HG03108 (cell line): ENCODE data around the gene CCDC9.
A peak's percentile ranks its signal among the peaks of the same experiment; 100 is the strongest.

Experiments
- ATAC-seq: cut with Tn5 transposase; IDR thresholded peaks from one replicate; pipeline ENCODE4 v1.9.1; 2021; ENCODE audit warnings: moderate library complexity; ENCODE audit not compliant: unreplicated experiment

CCDC9 gene

GRCh38 chr19:47255879-47256692, at the start of gene CCDC9:
Gene CCDC9 (plus strand): TSS chr19:47256525. CDS start chr19:47258401, 1,876 bp downstream.
- peak; percentile 36 for ATAC-seq

DNA sequence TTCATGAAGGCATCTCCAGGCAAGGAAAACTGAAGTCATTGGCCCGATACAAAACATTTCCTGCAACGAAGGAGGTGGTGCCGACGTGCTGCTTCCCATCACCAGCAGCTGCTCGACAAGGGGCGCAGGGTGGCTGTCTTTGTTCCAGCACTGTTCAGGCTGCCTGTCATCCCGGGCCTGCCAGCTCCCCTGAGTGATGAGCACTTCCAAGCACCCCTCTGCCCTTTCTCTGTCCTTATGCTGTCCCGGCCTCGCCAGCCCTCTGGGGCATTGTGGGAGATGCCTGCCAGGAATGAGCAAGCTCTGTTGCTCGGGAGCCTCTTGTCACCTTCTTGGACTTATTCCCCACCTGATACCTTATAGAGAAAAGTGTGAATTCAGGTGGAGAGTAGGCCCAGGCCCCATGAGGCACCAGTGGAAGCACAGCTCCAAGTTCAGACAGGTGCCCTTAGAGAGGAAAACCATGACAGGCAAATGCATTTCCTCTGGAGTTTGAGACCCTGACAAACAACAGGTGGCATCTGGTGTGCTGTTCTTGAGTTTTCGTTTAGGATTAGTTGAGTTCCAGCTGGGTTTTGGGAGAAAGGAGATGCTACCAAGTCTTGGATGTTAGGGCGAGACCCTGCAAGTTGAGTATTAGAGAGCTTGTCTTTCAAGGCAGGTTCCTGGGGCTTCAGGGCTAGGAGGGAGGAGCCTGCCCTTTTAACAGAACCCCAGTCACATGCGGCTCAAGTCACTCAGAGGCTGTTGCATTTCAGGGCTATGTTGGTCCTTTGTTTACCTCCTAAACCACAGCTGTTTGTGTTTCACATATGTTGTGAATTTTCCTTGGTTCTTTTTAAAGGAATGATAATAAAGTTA, 46.8 kb upstream of the CCDC9 start:
- no peak for ATAC-seq

DNA sequence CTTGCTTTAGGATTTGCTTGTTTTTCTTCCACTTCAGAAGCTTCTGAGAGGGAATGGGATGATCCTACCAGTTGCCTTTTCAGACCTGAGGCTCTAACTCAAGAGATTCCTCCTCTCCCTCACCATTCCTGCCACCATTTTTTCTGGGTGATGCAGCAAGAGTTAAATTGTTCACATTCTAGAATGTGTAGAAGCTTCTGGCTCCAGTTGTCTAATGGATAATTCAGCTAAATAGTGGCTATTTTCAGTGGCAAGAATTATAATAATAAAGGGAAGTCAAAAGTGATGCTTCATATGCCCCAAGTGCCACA, 46.2 kb upstream of the CCDC9 start:
- ATAC-seq, result no peak

GRCh38 chr19:47210689-47211316, 45.5 kb upstream of the CCDC9 start:
- ATAC-seq, result no peak

DNA sequence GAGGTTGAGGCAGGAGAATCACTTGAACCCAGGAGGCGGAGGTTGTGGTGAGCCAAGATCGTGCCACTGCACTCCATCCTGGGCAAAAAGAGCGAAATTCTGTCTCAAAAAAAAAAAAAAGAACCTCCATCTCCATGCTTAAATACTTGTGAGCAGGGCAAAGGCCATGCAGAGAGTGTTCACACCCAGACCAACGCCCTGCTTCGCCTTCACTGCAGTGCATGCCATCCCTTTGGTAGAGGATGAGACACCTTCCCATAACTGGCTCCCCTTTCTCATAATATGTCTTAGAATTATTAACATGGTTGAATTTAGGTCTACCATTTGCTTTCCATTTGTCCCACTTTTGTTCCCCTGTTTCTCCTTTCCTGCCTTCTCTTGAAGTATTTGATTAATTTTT, 40.7 kb upstream of the CCDC9 start:
- no peak for ATAC-seq

DNA sequence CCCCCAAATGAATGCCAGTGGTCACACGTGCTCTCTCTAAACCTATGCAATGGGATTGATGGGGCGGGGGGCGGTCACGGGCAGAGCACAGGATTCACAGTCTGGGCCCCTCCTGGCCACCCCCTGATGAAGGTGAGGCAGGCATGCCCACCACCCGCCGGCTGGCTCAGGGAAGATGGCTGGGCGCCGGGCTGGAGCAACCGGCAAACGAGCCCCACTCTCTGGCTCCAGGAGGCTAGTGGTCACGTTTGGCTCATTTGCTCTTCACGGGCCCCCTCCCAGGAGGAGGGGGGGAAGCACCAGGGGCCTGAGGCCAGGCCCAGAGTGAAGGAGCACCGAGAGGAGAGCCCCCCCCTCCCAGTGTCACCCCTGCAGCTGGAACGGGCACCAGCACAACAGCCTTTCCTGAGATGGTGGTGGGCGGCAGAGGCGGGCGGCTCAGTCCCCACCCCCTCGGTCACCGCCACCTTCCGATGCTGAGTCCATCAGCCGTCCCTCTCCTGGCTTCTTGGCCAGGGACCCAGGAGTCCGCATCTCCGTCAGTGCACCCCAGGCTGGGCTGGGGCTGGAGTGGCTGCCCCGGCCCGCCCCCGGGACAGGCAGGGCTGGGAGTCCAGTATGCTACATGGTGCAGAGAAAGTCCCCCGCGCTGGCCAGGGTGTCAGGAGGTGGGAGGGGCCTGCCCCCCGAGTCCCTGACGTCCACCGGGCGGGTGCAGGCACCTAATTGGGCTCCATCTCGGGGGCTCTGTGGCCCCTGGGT, 35.1 kb upstream of the CCDC9 start:
- ATAC-seq, result no peak

GRCh38 chr19:47221890-47222289, 34.4 kb upstream of the CCDC9 start:
- ATAC-seq, result no peak

DNA sequence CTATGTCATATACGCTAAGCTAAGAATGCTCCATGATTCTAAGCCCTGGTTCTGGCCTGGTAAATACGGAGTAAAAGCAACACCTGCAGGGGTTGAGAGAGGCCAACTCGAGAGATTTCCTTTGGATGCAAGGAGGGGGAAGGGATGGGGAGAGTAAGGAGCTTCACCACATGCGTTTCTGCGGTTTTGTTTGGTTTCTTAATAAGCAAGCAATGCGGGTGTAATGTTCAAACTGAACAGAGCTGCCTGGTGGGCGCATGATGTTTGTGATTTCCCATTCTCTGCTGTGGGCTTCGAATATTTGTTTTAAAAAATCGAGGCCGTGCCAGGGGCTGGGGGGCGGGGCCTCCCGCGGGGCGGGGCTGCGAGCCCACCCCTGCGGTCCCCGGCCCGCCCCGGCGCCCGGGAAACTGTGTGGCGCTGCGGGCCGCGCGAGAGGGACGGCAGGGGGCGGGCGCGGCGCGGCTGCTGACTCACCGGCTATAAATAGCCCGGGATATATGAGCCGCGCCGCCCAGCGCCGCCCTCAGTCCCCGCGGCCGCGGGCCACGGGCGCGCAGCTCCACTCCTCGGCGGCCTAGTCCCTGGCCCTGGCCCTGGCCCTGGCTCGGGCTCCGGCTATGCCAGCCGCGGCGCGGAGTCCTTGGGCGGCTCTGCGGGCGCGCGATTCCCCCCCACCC, 30.4 kb upstream of the CCDC9 start:
- ATAC-seq, result peak; percentile 31

GRCh38 chr19:47226426-47227351, 29.6 kb upstream of the CCDC9 start:
- peak; percentile 26 for ATAC-seq

DNA sequence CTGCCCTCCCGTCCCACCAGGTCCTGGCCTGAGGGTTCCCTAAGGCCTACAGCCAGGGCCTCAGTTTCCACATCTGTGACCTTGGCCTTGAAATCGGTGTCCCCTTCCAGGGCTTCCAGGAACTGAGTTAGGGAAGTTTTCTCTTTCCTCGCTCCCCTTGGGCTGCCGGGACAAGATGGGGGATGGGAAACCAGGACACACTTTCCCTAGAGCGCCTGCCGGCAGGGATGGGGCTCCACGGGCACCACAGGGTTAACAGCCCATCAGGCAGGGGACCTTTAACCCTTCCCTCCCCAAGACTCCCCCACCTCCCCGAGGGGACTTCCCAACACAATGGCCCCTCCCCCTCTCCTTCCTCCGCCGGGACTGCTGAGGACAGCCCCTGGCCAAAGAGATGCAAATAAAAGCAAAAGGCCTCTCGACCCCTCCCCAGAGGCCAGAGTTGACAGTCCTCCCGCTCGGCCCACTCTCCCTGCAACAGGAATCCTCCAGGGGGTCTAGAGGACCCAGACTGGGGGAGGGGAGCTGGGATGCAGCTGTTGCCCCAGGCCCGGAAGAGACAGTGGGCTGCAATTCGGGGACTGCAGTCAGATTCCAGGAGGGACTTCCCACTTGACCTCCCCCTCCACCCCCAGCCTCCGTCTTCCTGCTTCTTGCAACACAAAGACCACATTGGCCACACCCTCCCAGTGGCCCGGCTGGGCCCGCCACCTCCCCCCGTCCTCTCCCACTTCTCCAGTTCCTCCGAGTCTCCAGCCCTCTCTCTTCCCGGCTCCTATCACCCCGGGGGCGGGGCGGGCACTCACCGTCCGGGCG, 28.8 kb upstream of the CCDC9 start:
- peak; percentile 16 for ATAC-seq

DNA sequence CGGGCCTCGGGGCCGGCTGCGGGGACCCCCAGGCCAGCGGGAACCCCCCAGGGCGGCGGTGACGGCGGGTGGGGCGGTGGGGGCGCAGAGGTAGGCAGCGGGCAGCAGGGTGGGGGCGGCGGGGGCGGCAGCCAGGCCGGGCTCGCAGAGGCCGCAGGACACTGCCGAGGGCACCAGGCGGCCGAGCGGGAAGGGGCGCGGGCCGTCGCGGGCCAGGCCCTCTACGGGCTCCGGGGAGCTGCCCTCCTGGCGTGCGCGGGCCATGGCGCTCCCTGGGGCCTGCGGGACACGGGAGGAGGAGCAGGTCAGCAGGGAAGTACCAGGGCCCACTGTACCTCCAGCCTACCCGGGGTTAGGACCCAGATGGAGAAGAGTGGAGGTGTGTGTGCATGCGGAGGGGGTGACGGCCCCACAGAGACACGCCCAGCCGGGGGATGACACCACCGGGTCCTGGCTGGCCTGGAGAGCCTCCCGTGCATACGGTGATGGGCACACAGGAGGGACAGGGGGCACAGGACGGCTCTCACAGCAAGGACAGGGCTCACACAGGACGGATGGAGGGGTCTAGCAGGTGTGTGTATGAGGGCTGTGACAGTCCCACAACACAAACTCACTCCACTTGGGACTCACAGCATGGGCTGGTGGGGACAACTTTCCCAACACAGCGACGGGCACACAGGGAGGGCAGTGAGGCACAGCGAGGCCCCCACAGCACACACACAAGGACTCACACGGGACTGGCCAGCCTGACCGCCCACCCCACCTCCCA, 28.0 kb upstream of the CCDC9 start:
- ATAC-seq, result no peak

DNA sequence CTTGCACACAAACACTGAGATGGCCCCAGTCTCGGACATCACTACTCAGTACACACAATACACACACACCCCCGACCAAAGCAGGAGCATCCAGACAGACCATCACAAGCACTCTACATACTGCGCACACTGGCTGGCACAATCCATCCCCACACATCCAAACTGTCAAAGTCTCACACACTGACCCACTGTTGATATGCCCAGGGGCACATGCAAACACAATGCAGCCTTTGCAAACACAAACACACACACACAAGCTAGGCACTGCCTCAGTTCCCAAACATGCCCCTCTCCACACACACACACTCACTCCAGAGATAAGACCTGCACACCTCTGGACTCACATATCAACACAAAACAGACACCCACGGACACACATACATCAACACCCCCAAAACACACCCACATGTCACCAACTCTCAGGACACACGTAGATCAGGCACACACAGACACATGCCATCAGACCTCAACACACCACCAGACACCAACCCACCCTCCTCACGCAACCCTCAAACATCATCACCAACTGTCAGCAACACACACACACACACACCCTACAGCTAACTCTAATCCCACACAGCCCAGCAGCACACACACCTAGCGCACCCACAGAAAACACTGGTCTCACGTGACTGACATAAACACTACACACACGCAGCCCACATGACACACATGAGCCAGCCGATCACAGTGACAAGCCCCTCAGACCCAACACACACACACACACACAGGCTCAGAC, 27.2 kb upstream of the CCDC9 start:
- ATAC-seq, result no peak

- no peak for ATAC-seq
Measured at GRCh38 chr19:47229676-47230053, 26.7 kb upstream of the CCDC9 start.

DNA sequence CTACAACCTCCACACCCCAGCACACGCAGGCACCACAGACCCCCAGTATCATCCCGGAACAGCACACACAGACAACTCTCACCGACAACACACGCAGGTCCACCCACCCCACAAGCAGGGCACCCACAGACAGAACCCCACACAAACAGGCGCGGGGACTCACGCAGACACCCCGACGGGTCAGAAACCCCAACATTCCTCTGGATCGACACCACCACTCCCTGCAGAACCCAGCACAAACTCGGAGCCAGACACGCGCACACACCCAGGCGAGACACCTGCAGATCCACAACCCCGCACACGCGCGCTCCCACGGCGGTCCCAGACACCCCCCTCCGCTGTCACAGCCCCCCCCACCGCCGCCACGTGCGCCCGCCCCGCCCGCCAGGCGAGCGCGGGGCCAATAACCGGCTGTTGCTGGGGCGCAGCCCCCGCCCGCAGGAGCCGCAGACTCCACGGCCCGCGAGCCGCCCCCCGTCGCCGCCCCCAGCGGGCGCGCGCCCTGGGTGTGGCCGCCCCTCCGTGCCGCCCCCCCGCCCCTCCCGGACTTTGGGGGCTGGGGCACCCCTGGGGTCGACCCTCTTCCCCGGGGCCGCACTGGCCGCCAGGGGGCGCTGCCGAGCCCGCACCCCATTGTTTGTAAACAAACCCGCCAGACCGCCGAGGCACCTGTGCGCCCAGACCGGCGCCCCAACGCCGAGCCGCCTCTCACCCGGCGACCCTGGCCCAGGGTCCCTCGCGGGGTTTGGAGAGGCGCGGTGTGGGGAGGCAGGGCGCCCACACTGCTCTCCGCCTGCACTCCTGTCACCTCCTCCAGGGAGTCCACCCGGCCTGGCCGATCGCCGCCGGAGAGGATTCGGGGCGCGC, 26.0 kb upstream of the CCDC9 start:
- ATAC-seq, result no peak

DNA sequence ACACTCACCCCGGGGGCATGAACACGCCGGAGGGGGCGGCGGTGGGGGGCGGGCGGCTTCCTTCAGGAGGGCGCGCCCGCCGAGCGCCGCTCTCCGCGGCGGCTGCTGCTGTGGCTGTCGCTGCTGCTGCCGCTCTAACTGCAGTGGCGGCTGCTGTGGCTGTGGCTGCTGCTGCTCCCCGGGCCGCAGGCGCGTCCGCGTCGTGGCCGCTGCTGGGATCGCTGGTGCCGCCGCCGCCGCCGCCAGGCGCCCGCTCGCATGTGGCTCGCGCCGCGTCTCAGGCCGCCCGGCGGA, 25.5 kb upstream of the CCDC9 start, which contains the start of gene BBC3:
Gene BBC3, minus strand, starts transcription at position 279 of the 294 bp plus-strand sequence. CDS start 2,768 bp downstream, outside the sequence.
- no peak for ATAC-seq
